Panc1 (cell line): ENCODE data around the gene SMPD4. TPM values are rescaled to one million over a fixed set of nuclear protein-coding genes. Genes with fewer than 3 reads are reported as not detected.
A peak's percentile ranks its signal among the peaks of the same experiment; 100 is the strongest.
"Not testable (repeated sequence)": the region's sequence is repeated elsewhere in the genome, so short reads cannot be mapped to it uniquely, and the experiment has no call there.

Experiments used
- ATAC-seq: fragments of 200-7000 bp; cut with Tn5 transposase; 2 replicates; pipeline ENCODE4 v1.9.1; 2020; ENCODE audit warnings: mild to moderate bottlenecking, moderate library complexity
- BruUV-seq: library from RNA; stranded (reverse); fragments of 400-500 nt; replicated peaks from 2 replicates; lab custom pipeline; 2021; lab: Mats Ljungman, UMichigan
- CTCF ChIA-PET: fragments of 300-600 bp; sonication (Branson Sonifier 250); formaldehyde crosslinking; loops from one replicate; lab custom pipeline; 2022; ENCODE audit warnings: antibody characterized with exemption; lab: Charles Lee
- POLR2A ChIA-PET: fragments of 300-600 bp; sonication (Branson Sonifier 250); formaldehyde crosslinking; loops from one replicate; lab custom pipeline; 2022; ENCODE audit warnings: antibody characterized with exemption; lab: Charles Lee
- DNase-seq: peaks from one replicate; pipeline ENCODE4 v3.0.0-alpha.2; 2010; ENCODE audit warnings: low read depth, low spot score
- H3K27ac ChIP-seq: 2 replicates; pipeline ENCODE4 v1.5.1; 2011; ENCODE audit warnings: mild to moderate bottlenecking, low read length, inconsistent platforms
- H3K27me3 ChIP-seq: fragments of 200-500 bp; sonication (Bioruptor generic); 2 replicates; pipeline ENCODE4 v1.6.0; 2014; ENCODE audit warnings: low read length, inconsistent platforms; ENCODE audit not compliant: control insufficient read depth, insufficient read depth
- H3K36me3 ChIP-seq: fragments of 200-500 bp; sonication (Bioruptor generic); 2 replicates; pipeline ENCODE4 v1.5.1; 2014; ENCODE audit warnings: inconsistent platforms, mild to moderate bottlenecking, low read length, moderate library complexity; ENCODE audit not compliant: control insufficient read depth, insufficient read depth
- H3K4me1 ChIP-seq: 2 replicates; pipeline ENCODE4 v1.5.1; 2011; ENCODE audit warnings: inconsistent platforms, mild to moderate bottlenecking, low read length, moderate library complexity; ENCODE audit not compliant: control insufficient read depth, insufficient read depth
- H3K4me3 ChIP-seq, 2 experiments: 2 replicates each; pipeline ENCODE4 v1.5.1; 2011 to 2012; ENCODE audit warnings: low read depth in 2 of 2, low read length in 2 of 2, mild to moderate bottlenecking in 2 of 2, inconsistent platforms in 1 of 2, moderate library complexity in 1 of 2
- H3K9me3 ChIP-seq: fragments of 200-500 bp; sonication (Bioruptor generic); 2 replicates; pipeline ENCODE4 v1.5.1; 2014; ENCODE audit warnings: low read depth, mild to moderate bottlenecking, inconsistent platforms, low read length, moderate library complexity; ENCODE audit not compliant: control insufficient read depth, insufficient read depth
- POLR2AphosphoS5 ChIP-seq: IDR thresholded peaks from 2 replicates; pipeline ENCODE4 v1.6.1; 2012; ENCODE audit warnings: mild to moderate bottlenecking, low read depth, low read length, moderate library complexity
- SIN3A ChIP-seq: IDR thresholded peaks from 2 replicates; pipeline ENCODE4 v1.6.1; 2012; ENCODE audit warnings: low read depth, mild to moderate bottlenecking, low read length, moderate library complexity, borderline replicate concordance; ENCODE audit not compliant: insufficient read depth
- TCF7L2 ChIP-seq: IDR thresholded peaks from 2 replicates; pipeline ENCODE4 v1.6.1; 2011; ENCODE audit warnings: mild to moderate bottlenecking, low read depth, low read length, inconsistent platforms
- in situ Hi-C: cut with HindIII; loops from 2 replicates; pipeline ENCODE4 v1.10.0; 2016; ENCODE audit warnings: low sequenced_read_pairs, low pct_unique_long_range_greater_than_20kb
- intact Hi-C: fragments of 100-400 bp; cut with micrococcal nuclease; formaldehyde crosslinking; loops from one replicate; pipeline ENCODE4 v1.10.0; 2022; ENCODE audit not compliant: unreplicated experiment
- total RNA-seq: library from RNA; stranded (reverse); gene quantifications from one replicate; pipeline ENCODE4 v1.2.1, GENCODE V29; 2021; ENCODE audit not compliant: unreplicated experiment
- TF ChIP-seq, protein P1 (sequence below): fragments of 450-650 bp; IDR thresholded peaks from 2 replicates; pipeline ENCODE4 v1.5.1; 2017; ENCODE audit warnings: mild to moderate bottlenecking
- TF ChIP-seq, protein P2 (sequence below), 2 experiments: IDR thresholded peaks; 2 replicates each; pipeline ENCODE4 v1.6.1; 2011 to 2012; ENCODE audit warnings: low read depth in 2 of 2, control low read depth in 1 of 2, low read length in 1 of 2, mild to moderate bottlenecking in 1 of 2, moderate library complexity in 1 of 2; ENCODE audit not compliant: insufficient read depth in 1 of 2

SMPD4 gene
- total RNA-seq, 1 experiment from 2014 or later = 89.0 TPM

DNA sequence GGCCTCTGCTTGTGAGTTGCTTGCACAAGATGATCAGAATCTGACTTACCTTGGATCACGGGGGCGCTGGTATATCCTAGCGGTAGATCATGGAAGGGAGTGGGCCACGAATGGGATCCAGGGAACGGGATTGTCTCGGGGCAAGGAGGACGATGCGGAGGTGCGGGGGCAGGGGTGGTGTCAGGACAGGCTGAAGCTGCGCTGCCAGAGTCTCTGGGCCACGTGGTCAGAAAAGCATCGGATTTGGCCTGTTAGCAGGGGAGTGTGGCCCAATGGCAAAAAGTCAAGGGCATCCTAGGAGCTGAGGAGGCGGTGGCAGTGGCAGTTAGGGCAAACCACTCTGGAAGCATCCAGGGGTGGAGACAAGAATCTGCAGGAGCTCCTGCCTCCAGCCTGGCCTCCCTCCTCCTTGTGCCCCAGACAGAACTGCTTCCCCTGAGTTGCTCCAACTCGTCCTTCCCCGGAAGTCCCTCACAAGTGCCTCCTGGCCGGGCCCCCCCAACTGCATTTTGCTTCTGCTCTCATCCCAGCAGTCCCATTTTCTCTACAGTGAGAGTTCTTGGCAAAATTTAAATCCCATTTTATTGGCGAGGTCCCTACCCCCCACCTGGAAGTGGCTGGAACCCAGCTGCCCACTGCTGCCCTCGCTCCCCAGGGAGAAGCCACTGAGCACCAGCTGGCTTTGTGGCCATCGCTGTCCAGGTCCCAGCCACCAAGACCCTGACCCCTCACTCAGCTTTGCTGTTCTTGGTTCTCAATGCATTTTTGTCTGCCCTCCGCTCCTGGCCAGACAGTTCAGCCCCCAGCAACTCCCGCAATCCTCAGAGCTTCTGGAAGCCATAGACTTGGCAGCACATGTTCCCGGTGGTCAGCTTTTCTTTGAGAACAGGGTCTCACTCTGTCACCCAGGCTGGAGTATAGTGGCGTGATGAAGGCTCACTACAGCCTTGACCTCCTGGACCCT, 30.9 kb downstream of the SMPD4 start:
- intact Hi-C loops = loop anchor here (10.0 kb wide), 1 partner anchor 184 kb away; no protein-coding TSS in a partner anchor
- no peaks in the 10 kb centered on the region for H3K36me3 ChIP-seq
- ChIA-PET POLR2A (no interaction called here), CTCF (no interaction called here)
- H3K27ac ChIP-seq = no peak overlapping the region
- no peaks in the 10 kb centered on the region for H3K9me3 ChIP-seq
- in situ Hi-C loops = no loop called here
- no peak; the same call in 1 of the 2 replicates for ATAC-seq
- H3K27me3 ChIP-seq = no peaks in the 10 kb centered on the region
- no peak for DNase-seq
- H3K4me1 ChIP-seq = no peaks in the 10 kb centered on the region
- H3K4me3 ChIP-seq = no peak overlapping the region
- TF ChIP-seq SIN3A (no peak), POLR2AphosphoS5 (no peak), TCF7L2 (no peak)
- TF ChIP-seq, protein P1, sequence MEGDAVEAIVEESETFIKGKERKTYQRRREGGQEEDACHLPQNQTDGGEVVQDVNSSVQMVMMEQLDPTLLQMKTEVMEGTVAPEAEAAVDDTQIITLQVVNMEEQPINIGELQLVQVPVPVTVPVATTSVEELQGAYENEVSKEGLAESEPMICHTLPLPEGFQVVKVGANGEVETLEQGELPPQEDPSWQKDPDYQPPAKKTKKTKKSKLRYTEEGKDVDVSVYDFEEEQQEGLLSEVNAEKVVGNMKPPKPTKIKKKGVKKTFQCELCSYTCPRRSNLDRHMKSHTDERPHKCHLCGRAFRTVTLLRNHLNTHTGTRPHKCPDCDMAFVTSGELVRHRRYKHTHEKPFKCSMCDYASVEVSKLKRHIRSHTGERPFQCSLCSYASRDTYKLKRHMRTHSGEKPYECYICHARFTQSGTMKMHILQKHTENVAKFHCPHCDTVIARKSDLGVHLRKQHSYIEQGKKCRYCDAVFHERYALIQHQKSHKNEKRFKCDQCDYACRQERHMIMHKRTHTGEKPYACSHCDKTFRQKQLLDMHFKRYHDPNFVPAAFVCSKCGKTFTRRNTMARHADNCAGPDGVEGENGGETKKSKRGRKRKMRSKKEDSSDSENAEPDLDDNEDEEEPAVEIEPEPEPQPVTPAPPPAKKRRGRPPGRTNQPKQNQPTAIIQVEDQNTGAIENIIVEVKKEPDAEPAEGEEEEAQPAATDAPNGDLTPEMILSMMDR = no peak
- TF ChIP-seq, protein P2, sequence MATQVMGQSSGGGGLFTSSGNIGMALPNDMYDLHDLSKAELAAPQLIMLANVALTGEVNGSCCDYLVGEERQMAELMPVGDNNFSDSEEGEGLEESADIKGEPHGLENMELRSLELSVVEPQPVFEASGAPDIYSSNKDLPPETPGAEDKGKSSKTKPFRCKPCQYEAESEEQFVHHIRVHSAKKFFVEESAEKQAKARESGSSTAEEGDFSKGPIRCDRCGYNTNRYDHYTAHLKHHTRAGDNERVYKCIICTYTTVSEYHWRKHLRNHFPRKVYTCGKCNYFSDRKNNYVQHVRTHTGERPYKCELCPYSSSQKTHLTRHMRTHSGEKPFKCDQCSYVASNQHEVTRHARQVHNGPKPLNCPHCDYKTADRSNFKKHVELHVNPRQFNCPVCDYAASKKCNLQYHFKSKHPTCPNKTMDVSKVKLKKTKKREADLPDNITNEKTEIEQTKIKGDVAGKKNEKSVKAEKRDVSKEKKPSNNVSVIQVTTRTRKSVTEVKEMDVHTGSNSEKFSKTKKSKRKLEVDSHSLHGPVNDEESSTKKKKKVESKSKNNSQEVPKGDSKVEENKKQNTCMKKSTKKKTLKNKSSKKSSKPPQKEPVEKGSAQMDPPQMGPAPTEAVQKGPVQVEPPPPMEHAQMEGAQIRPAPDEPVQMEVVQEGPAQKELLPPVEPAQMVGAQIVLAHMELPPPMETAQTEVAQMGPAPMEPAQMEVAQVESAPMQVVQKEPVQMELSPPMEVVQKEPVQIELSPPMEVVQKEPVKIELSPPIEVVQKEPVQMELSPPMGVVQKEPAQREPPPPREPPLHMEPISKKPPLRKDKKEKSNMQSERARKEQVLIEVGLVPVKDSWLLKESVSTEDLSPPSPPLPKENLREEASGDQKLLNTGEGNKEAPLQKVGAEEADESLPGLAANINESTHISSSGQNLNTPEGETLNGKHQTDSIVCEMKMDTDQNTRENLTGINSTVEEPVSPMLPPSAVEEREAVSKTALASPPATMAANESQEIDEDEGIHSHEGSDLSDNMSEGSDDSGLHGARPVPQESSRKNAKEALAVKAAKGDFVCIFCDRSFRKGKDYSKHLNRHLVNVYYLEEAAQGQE (IDR thresholded peaks at IDR 0.05; ENCODE audit: insufficient read depth in 1 of 2, low read depth in 2 of 2, low read length in 1 of 2) = no peak
- BruUV-seq = no TSS peak

DNA sequence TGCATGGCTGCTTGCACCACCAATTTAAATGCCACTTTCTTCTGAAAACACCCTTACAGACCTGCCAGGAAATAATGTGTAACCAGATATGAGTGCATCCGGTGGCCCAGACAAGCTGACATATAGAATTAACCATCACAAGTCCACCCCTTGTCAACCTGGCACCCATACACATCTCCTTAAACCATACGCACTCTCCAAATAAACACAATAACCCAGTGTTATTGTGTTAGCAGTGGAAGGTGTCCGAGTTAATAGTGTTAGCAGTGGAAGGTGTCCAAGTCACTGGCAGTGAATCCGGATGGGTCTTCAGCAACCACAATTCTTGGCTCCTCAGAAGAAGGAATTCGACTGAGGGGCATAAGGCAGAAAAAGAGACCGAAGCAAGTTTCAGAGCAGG, 32.9 kb downstream of the SMPD4 start:
- ATAC-seq, H3K9me3 ChIP-seq, DNase-seq, H3K27ac ChIP-seq, H3K27me3 ChIP-seq, H3K36me3 ChIP-seq, in situ Hi-C loops, intact Hi-C loops, POLR2A ChIA-PET, H3K4me3 ChIP-seq, H3K4me1 ChIP-seq, BruUV-seq: not testable (repeated sequence)
- CTCF ChIA-PET = interaction anchor here (0.7 kb wide), 1 partner anchor 1754 kb away, joined by 3 read pairs; no protein-coding TSS in a partner anchor

DNA sequence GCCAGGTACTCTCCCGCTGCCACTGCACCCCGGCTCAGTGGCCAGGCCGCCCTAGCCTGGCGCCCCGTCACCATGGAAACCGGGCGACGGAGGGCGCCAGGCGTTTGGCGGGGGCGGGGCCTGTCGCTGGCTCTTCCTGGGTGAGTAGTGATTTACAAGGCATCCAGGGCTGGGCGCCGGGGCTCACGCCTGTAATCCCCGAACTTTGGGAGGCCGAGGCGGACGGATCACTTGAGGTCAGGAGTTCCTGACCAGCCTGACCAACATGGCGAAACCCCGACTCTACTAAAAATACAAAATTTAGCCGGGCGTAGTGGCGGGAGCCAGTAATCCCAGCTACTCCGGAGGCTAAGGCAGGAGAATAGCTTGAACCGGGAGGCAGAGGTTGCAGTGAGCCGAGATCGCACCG, 36.4 kb downstream of the SMPD4 start, which contains the start of gene CCDC74B:
Gene CCDC74B (minus strand): TSS at position 107 of the 409 bp plus-strand sequence. CDS start 116 bp downstream, outside the sequence.
- H3K9me3 ChIP-seq, DNase-seq, intact Hi-C loops, POLR2A ChIA-PET, CTCF ChIA-PET, BruUV-seq, H3K4me1 ChIP-seq, in situ Hi-C loops, H3K36me3 ChIP-seq, H3K27me3 ChIP-seq: not testable (repeated sequence)
- peak; percentile 95 for ATAC-seq
- Histone ChIP-seq H3K27ac (peak within 1 kb of the TSS; percentile 8), H3K4me3 (peak within 1 kb of the TSS; percentile 29 to 57)

DNA sequence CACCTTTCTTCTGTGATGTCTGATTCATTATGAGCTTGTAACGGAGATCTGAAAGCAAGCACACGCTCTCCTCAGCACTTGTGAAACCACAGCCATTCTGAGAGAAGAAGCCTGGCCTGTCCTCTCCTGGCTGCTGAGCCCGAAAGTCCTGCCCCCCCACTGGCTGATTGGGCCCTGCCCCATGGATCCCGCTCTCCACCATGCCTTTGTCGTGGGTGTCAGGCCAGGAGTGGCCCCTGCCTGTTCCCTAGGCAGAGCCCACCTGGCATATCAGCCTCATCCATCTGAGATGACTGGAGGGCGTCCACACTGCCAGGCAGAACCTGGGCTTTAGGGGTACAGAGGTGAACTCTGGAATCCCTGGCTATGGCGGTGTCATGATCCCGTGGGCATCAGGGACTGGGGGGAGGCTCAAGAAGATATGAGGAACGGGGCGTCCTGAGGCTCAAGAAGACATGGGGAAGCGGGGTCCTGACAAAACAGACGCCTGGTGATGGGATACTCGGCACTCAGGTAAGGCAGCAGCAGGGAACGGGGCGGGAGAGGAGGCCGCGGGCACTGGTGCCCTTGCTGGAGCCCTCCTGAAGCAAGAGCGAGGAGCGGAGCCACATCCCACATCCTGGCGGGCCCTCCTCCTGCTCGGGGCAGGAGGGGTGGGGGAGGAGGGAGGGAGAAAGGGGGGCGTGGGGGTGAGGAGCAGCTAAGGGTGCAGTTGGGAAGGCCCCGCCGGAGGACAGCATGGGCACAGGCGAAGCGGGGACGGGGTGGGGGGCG, 37.9 kb downstream of the SMPD4 start:
- H3K4me3 ChIP-seq, BruUV-seq, CTCF ChIA-PET, POLR2A ChIA-PET, in situ Hi-C loops, H3K4me1 ChIP-seq, H3K27ac ChIP-seq, H3K27me3 ChIP-seq, DNase-seq, H3K9me3 ChIP-seq, intact Hi-C loops, H3K36me3 ChIP-seq, ATAC-seq: not testable (repeated sequence)
